HEK293T (cell line): ENCODE measurements around the gene BFSP2.

Source experiments
- CTCF ChIA-PET: fragments of 350-600 bp; formaldehyde crosslinking; extraction: SDS; loops from one replicate; lab custom pipeline; 2021; ENCODE audit warnings: antibody characterized with exemption, inconsistent platforms; lab: Yijun Ruan, JAX
- POLR2A ChIA-PET: fragments of 350-600 bp; formaldehyde crosslinking; extraction: SDS; loops from one replicate; lab custom pipeline; 2020; ENCODE audit warnings: antibody characterized with exemption, inconsistent platforms; lab: Yijun Ruan, JAX
- DNase-seq: peaks from one replicate; pipeline ENCODE4 v3.0.0; 2012; ENCODE audit warnings: mixed read lengths; ENCODE audit errors: extremely low spot score
- ARNT ChIP-seq: fragments of 450-650 bp; IDR thresholded peaks from 2 replicates; pipeline ENCODE4 v1.6.1; 2017; ENCODE audit warnings: mild to moderate bottlenecking
- BHLHE40 ChIP-seq: fragments of 450-650 bp; IDR thresholded peaks from 2 replicates; pipeline ENCODE4 v1.6.1; 2016; ENCODE audit warnings: mild to moderate bottlenecking, moderate library complexity, borderline replicate concordance
- CTBP1 ChIP-seq: fragments of 450-650 bp; IDR thresholded peaks from 2 replicates; pipeline ENCODE4 v1.6.1; 2016; ENCODE audit warnings: borderline replicate concordance
- ELF4 ChIP-seq: fragments of 450-650 bp; IDR thresholded peaks from 2 replicates; pipeline ENCODE4 v1.6.1; 2017; ENCODE audit warnings: antibody characterized with exemption
- FOXA1 ChIP-seq: fragments of 450-650 bp; IDR thresholded peaks from 2 replicates; pipeline ENCODE4 v1.6.1; 2016; ENCODE audit warnings: mild to moderate bottlenecking
- FOXK2 ChIP-seq: fragments of 450-650 bp; IDR thresholded peaks from 2 replicates; pipeline ENCODE4 v1.6.1; 2016; ENCODE audit warnings: mild to moderate bottlenecking
- FOXM1 ChIP-seq: fragments of 450-650 bp; IDR thresholded peaks from 2 replicates; pipeline ENCODE4 v1.6.1; 2017; ENCODE audit warnings: mild to moderate bottlenecking, borderline replicate concordance
- HDGF ChIP-seq: fragments of 450-650 bp; IDR thresholded peaks from 2 replicates; pipeline ENCODE4 v1.6.1; 2017; ENCODE audit warnings: antibody characterized with exemption, borderline replicate concordance
- L3MBTL2 ChIP-seq: fragments of 450-650 bp; conservative IDR thresholded peaks from 2 replicates; pipeline ENCODE4 v1.6.1; 2016; ENCODE audit warnings: mild to moderate bottlenecking
- LEF1 ChIP-seq: fragments of 450-650 bp; IDR thresholded peaks from 2 replicates; pipeline ENCODE4 v1.6.1; 2017; ENCODE audit warnings: mild to moderate bottlenecking, borderline replicate concordance
- NFRKB ChIP-seq: fragments of 450-650 bp; IDR thresholded peaks from 2 replicates; pipeline ENCODE4 v1.6.1; 2016; ENCODE audit warnings: mild to moderate bottlenecking, moderate library complexity
- PKNOX1 ChIP-seq: fragments of 450-650 bp; IDR thresholded peaks from 2 replicates; pipeline ENCODE4 v1.6.1; 2016
- SP1 ChIP-seq: fragments of 450-650 bp; IDR thresholded peaks from 2 replicates; pipeline ENCODE4 v1.6.1; 2017
- SUZ12 ChIP-seq: fragments of 450-650 bp; IDR thresholded peaks from 2 replicates; pipeline ENCODE4 v1.6.1; 2016; ENCODE audit warnings: mild to moderate bottlenecking
- TARDBP ChIP-seq: fragments of 450-650 bp; IDR thresholded peaks from 2 replicates; pipeline ENCODE4 v1.6.1; 2016
- ZNF384 ChIP-seq: fragments of 450-650 bp; IDR thresholded peaks from 2 replicates; pipeline ENCODE4 v1.6.1; 2016

Gene BFSP2

DNA sequence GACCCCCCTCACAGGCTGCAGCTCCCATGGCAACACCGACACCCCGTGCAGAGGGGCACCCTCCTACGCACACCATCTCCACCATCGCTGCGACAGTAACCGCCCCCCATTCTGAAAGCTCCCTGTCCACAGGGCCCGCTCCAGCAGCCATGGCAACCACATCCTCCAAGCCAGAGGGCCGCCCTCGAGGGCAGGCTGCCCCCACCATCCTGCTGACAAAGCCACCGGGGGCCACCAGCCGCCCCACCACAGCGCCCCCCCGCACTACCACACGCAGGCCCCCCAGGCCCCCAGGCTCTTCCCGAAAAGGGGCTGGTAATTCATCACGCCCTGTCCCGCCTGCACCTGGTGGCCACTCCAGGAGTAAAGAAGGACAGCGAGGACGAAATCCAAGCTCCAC, 19.9 kb upstream of the BFSP2 start:
- DNase-seq = no peak
- ChIA-PET CTCF (no interaction called here), POLR2A (no interaction called here)
- no peak for TF ChIP-seq HDGF
- TF ChIP-seq ZNF384 = no peak
- TF ChIP-seq TARDBP = no peak
- TF ChIP-seq ARNT = no peak
- no peak for TF ChIP-seq CTBP1
- TF ChIP-seq BHLHE40 = no peak
- no peak for TF ChIP-seq L3MBTL2
- no peak for TF ChIP-seq FOXM1
- no peak for TF ChIP-seq LEF1
- TF ChIP-seq PKNOX1 = no peak
- TF ChIP-seq SP1 = no peak
- TF ChIP-seq SUZ12 = no peak
- TF ChIP-seq ELF4 = no peak
- TF ChIP-seq FOXA1 = no peak
- no peak for TF ChIP-seq FOXK2
- TF ChIP-seq NFRKB = no peak

GRCh38 chr3:133380481-133381225, 19.2 kb upstream of the BFSP2 start:
- TF ChIP-seq NFRKB (no peak), ZNF384 (no peak), ELF4 (no peak), TARDBP (no peak), FOXK2 (no peak), CTBP1 (no peak), ARNT (no peak), L3MBTL2 (no peak)
- CTCF ChIA-PET = interaction anchor here (1.9 kb wide), 1 partner anchor 339 kb away, joined by 7 read pairs; no protein-coding TSS in a partner anchor
- POLR2A ChIA-PET = no interaction called here
- no peak for DNase-seq

- CTCF ChIA-PET = interaction anchor here (1.9 kb wide), 1 partner anchor 340 kb away, joined by 7 read pairs; no protein-coding TSS in a partner anchor
- TF ChIP-seq L3MBTL2 (no peak), PKNOX1 (no peak), HDGF (no peak), BHLHE40 (no peak), TARDBP (no peak), ARNT (no peak), ZNF384 (no peak), CTBP1 (no peak), FOXA1 (no peak), FOXM1 (no peak), ELF4 (no peak), NFRKB (no peak), SUZ12 (no peak), LEF1 (no peak), FOXK2 (no peak), SP1 (no peak)
- DNase-seq = no peak
- POLR2A ChIA-PET = no interaction called here
Measured at GRCh38 chr3:133381346-133382109, 18.3 kb upstream of the BFSP2 start.

GRCh38 chr3:133383175-133383574, 16.7 kb upstream of the BFSP2 start:
- POLR2A ChIA-PET = no interaction called here
- TF ChIP-seq NFRKB (no peak), FOXK2 (no peak), HDGF (no peak), L3MBTL2 (no peak), ZNF384 (no peak), ELF4 (no peak), SUZ12 (no peak), TARDBP (no peak), SP1 (no peak), CTBP1 (no peak), BHLHE40 (no peak), PKNOX1 (no peak)
- CTCF ChIA-PET = no interaction called here
- no peak for DNase-seq

GRCh38 chr3:133383741-133384140, 16.1 kb upstream of the BFSP2 start:
- TF ChIP-seq FOXK2 (no peak), HDGF (no peak), FOXA1 (no peak), NFRKB (no peak), SUZ12 (no peak), L3MBTL2 (no peak), ARNT (no peak), PKNOX1 (no peak), SP1 (no peak), ZNF384 (no peak), LEF1 (no peak), TARDBP (no peak), BHLHE40 (no peak), CTBP1 (no peak), ELF4 (no peak), FOXM1 (no peak)
- ChIA-PET POLR2A (no interaction called here), CTCF (interaction anchor here (1.3 kb wide), 1 partner anchor 657 kb away, joined by 4 read pairs; no protein-coding TSS in a partner anchor)
- no peak for DNase-seq
